Measurements from ENCODE around the gene EDAR.

DNA sequence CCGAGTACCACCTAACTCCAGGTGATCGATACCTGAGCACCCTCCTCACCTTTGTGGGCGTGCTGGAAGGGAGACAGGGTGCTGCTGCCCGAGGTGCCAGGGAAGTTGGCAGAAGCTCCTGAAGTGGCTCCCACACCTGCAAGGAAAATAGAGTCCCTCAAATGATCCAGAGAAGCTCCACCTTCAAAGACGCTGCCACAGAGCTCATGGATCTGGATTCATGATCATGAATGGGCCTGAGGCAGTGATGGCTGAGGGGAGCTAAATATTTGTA is 76.5 kb downstream of the EDAR start:
- no peak for TF ChIP-seq POLR2AphosphoS5 (IDR thresholded peaks at IDR 0.05; ENCODE audit: low read depth, low read length)
- TF ChIP-seq TAF1 (IDR thresholded peaks at IDR 0.05; ENCODE audit: borderline replicate concordance, insufficient read depth, low read length), result no peak
- TF ChIP-seq, protein P1, sequence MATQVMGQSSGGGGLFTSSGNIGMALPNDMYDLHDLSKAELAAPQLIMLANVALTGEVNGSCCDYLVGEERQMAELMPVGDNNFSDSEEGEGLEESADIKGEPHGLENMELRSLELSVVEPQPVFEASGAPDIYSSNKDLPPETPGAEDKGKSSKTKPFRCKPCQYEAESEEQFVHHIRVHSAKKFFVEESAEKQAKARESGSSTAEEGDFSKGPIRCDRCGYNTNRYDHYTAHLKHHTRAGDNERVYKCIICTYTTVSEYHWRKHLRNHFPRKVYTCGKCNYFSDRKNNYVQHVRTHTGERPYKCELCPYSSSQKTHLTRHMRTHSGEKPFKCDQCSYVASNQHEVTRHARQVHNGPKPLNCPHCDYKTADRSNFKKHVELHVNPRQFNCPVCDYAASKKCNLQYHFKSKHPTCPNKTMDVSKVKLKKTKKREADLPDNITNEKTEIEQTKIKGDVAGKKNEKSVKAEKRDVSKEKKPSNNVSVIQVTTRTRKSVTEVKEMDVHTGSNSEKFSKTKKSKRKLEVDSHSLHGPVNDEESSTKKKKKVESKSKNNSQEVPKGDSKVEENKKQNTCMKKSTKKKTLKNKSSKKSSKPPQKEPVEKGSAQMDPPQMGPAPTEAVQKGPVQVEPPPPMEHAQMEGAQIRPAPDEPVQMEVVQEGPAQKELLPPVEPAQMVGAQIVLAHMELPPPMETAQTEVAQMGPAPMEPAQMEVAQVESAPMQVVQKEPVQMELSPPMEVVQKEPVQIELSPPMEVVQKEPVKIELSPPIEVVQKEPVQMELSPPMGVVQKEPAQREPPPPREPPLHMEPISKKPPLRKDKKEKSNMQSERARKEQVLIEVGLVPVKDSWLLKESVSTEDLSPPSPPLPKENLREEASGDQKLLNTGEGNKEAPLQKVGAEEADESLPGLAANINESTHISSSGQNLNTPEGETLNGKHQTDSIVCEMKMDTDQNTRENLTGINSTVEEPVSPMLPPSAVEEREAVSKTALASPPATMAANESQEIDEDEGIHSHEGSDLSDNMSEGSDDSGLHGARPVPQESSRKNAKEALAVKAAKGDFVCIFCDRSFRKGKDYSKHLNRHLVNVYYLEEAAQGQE (IDR thresholded peaks at IDR 0.05; ENCODE audit: insufficient read depth in 1 of 2, low read depth in 2 of 2, low read length in 2 of 2), result no peak
- no peak for TF ChIP-seq SIN3A (IDR thresholded peaks at IDR 0.05; ENCODE audit: borderline replicate concordance, insufficient read depth, low read length)
